LNCaP clone FGC (cell line): Measurements from ENCODE around the gene TPO.

Experiments used
- DNase-seq: peaks from one replicate; pipeline ENCODE4 v3.0.0-alpha.2; 2011; ENCODE audit warnings: low read depth
- H3K4me3 ChIP-seq: 2 replicates; pipeline ENCODE4 v1.5.1; 2011; ENCODE audit warnings: mild to moderate bottlenecking, low read depth, low read length, control low read depth
- CTCF ChIP-seq: IDR thresholded peaks from 2 replicates; pipeline ENCODE4 v1.5.1; 2012; ENCODE audit warnings: mild to moderate bottlenecking; ENCODE audit not compliant: control insufficient read depth, insufficient read depth; ENCODE audit errors: extremely low read depth

Gene TPO

GRCh38 chr2:1540481-1540880 is 127.2 kb downstream of the TPO start:
- no peak for DNase-seq
- TF ChIP-seq CTCF = no peak
- H3K4me3 ChIP-seq = no peak overlapping the region

- DNase-seq = no peak
- no peak overlapping the region for H3K4me3 ChIP-seq
- no peak for TF ChIP-seq CTCF
Measured at GRCh38 chr2:1541040-1541439, 127.8 kb downstream of the TPO start.

- no peak overlapping the region for H3K4me3 ChIP-seq
- no peak for DNase-seq
- TF ChIP-seq CTCF = no peak
Measured at GRCh38 chr2:1541819-1542475, 128.7 kb downstream of the TPO start.

GRCh38 chr2:1542971-1543370 is 129.7 kb downstream of the TPO start:
- no peak for TF ChIP-seq CTCF
- no peak overlapping the region for H3K4me3 ChIP-seq
- DNase-seq = no peak

GRCh38 chr2:1543776-1544477 is 130.7 kb downstream of the TPO start:
- no peak overlapping the region for H3K4me3 ChIP-seq
- TF ChIP-seq CTCF = no peak
- DNase-seq = no peak

GRCh38 chr2:1544478-1545069 is 131.3 kb downstream of the TPO start:
- no peak for DNase-seq
- H3K4me3 ChIP-seq = no peak overlapping the region
- TF ChIP-seq CTCF = no peak
